ENCODE results near the gene UNC79.
A peak's percentile ranks its signal among the peaks of the same experiment; 100 is the strongest.

The UNC79 gene

DNA sequence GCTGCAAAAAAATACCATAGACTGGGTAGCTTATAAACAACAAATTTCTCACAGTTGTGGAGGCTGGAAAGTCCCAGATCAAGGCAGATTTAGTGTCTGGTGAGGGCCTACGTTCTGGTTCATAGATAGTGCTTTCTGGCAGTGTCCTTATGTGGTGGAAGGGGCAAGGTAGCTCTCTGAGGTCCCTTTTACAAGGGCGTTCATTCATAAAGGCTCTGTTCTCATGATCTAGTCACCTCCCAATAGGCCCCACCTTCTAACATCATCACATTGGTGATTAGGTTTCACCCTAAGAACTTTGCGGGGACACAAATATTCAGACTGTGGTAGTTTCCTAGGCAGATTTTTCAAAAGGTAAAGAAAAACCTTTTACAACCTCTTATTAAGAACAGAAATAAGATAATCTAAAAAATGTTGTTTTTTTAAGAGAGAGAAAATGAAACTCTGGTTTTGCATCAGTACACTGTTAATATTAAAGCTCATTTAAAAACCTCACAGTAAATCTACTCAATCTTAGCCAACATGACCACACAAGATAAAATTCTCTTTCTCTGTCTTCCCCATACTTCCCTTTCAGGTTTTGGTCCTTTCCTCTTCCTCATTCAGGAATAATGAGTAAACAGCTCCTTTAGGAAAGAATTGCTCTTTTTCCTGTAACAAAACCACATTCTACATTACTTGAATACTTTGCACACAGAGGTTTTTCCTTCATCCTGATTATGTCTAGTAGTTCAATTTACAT, 117.5 kb downstream of the UNC79 start:
- TF ChIP-seq, protein P1, sequence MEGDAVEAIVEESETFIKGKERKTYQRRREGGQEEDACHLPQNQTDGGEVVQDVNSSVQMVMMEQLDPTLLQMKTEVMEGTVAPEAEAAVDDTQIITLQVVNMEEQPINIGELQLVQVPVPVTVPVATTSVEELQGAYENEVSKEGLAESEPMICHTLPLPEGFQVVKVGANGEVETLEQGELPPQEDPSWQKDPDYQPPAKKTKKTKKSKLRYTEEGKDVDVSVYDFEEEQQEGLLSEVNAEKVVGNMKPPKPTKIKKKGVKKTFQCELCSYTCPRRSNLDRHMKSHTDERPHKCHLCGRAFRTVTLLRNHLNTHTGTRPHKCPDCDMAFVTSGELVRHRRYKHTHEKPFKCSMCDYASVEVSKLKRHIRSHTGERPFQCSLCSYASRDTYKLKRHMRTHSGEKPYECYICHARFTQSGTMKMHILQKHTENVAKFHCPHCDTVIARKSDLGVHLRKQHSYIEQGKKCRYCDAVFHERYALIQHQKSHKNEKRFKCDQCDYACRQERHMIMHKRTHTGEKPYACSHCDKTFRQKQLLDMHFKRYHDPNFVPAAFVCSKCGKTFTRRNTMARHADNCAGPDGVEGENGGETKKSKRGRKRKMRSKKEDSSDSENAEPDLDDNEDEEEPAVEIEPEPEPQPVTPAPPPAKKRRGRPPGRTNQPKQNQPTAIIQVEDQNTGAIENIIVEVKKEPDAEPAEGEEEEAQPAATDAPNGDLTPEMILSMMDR (IDR thresholded peaks at IDR 0.05; ENCODE audit: extremely low read depth, missing control alignments) = no peak
- DNase-seq (ENCODE audit: low spot score) = peak; percentile 34

DNA sequence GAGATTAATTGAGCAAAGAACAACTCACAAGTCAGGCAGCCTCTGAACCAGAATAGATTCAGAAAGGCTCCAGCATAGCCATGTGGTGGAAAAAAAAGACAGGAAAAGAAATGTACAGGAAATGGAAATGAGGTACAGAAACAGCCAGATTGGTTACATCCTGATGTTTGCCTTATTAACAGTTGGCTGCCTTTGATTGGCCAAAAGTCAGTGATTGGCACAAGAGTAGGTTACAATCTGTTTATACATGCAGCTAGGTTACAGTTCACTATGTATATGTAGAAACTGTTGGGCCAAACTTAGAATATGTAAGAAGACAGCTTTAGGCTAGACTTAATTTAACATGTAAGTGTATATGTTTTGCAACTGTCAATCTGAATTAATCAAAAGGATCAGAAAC, 118.9 kb downstream of the UNC79 start:
- no peak for DNase-seq (ENCODE audit: low spot score)
- TF ChIP-seq, protein P1 (IDR thresholded peaks at IDR 0.05; ENCODE audit: extremely low read depth, missing control alignments) = no peak

DNA sequence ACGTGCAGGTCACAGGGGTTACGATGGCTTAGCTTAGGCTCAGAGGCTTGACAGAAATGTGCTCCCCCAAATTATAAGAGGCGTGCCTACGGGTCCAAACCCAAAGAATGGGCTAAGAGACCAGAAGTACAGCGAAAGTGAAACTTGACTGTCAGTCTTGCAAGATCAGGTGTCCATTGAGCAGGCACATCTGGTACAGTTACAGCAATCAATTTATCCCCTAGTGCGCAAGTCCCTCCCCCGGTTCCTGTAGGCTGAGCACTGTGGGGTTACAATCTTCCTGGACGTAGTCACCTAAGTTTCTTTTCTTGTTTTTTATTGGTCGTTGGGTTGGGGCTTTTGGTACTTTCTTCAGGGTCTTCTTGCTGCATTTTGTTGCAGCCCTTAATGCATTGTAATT, 134.2 kb downstream of the UNC79 start:
- DNase-seq (ENCODE audit: low spot score) = no peak
- TF ChIP-seq, protein P1 (IDR thresholded peaks at IDR 0.05; ENCODE audit: extremely low read depth, missing control alignments) = no peak

DNA sequence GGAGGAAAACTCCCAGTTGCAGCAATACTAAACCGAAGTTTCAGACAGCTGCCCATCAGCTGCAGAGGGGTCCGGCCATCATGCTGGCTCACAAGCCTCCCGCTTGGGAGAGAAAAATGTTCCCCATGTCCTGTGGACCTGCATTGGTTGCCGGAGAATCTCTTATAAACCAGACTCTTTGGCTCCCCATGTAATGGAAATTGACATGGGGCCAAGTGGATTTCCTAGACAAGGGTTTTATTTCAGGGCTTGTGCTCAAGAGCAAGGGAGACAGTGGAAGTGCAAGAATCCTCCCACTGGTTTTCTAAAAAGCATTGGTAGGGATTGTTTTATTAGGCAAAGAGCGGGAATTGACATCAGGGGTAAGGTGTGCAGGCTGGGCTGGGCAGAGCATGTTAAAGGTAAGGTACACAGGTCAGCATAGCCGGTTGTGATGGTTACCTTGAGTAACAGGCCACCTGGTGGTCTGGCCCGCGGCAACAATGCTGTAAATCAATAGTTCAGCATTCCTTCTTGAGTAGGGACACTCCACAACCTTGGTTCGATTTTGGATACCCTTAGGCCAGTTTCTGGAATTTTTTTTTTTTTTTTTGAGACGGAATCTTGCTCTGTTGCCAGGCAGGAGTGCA, 135.4 kb downstream of the UNC79 start:
- TF ChIP-seq, protein P1 (IDR thresholded peaks at IDR 0.05; ENCODE audit: extremely low read depth, missing control alignments) = no peak
- DNase-seq (ENCODE audit: low spot score) = no peak

DNA sequence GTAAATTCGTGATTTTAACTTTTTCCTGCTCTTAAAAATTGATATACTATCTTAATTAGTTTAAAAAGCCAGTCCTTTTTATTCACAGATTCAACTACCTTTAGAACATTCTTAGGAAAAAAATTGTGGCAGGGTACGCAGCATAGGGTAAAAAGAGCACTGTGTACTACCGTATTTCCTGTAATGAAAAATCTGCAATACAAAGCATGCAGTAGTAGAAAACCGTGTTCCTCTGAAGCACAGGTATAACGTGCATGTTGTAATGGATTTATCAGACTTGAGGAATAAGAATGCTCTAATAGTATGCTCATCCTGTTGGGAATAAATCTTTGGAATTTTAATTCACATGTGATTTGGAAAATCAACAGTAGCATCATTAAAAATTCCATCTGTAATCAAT, 140.5 kb downstream of the UNC79 start:
- TF ChIP-seq, protein P1 (IDR thresholded peaks at IDR 0.05; ENCODE audit: extremely low read depth, missing control alignments) = no peak
- DNase-seq (ENCODE audit: low spot score) = no peak

DNA sequence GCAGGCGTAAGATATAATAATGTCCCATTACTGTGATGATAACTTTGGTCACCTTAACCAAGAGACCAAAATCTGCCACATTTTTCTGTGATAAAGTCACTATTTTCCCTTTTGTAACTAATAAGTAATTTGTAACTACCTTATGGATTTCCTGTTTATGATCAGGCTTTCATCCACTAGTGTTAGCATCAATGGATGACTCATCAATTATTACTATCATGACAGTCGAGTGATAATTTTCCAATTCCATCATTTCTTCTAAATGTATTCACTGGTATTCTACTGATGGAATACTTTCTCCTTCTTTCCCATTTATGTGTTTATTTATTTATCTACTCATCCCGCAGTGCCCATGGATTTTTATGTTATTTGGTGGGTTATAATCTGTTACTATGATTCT, 148.4 kb downstream of the UNC79 start:
- TF ChIP-seq, protein P1 (IDR thresholded peaks at IDR 0.05; ENCODE audit: extremely low read depth, missing control alignments) = no peak
- no peak for DNase-seq (ENCODE audit: low spot score)

DNA sequence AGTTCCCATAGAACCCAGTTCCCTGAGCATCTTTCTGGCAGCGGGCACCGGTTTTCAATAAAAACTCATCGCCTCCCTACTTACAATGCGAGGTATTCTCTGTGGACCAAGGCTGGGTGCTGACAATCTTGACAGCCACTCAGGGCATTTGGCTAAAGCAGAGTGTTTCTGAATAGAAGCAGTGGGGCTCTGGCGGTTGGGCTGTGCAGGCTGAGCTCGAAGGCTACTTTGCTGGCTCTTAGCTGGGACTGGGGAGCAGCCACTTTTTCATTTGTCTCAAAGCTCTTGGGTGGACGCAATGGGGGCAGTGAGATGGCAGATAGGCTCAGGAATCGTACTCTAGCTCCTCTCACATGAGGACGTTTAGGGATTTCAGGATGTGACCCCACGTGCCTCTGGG, 151.8 kb downstream of the UNC79 start:
- DNase-seq (ENCODE audit: low spot score) = no peak
- TF ChIP-seq, protein P1 (IDR thresholded peaks at IDR 0.05; ENCODE audit: extremely low read depth, missing control alignments) = no peak
